Duodenal mucosa (tissue), 2 donors: ENCODE data around the gene METTL16.

Experiments used
- H3K27ac ChIP-seq: one replicate; pipeline ENCODE4 v1.7.0; 2013; ENCODE audit warnings: low read depth, low read length
- H3K27me3 ChIP-seq, 2 donors: one replicate each; pipeline ENCODE4 v1.7.0; 2013; ENCODE audit warnings: low read length in 2 of 2, control low read depth in 1 of 2; ENCODE audit not compliant: insufficient read depth in 2 of 2, control insufficient read depth in 1 of 2
- H3K36me3 ChIP-seq, 2 donors: one replicate each; pipeline ENCODE4 v1.7.0; 2013; ENCODE audit warnings: low read length in 2 of 2, control low read depth in 1 of 2; ENCODE audit not compliant: insufficient read depth in 2 of 2, control insufficient read depth in 1 of 2
- H3K4me1 ChIP-seq, 2 donors: one replicate each; pipeline ENCODE4 v1.7.0; 2013; ENCODE audit warnings: low read length in 2 of 2, control low read depth in 1 of 2; ENCODE audit not compliant: insufficient read depth in 2 of 2, control insufficient read depth in 1 of 2
- H3K4me3 ChIP-seq, 2 donors: one replicate each; pipeline ENCODE4 v1.7.0; 2013; ENCODE audit warnings: low read length in 2 of 2, low read depth in 1 of 2
- H3K9ac ChIP-seq, 2 donors: one replicate each; pipeline ENCODE4 v1.7.0; 2013; ENCODE audit warnings: low read length in 2 of 2, low read depth in 1 of 2
- H3K9me3 ChIP-seq, 2 donors: one replicate each; pipeline ENCODE4 v1.7.0; 2013; ENCODE audit warnings: low read length in 2 of 2, control low read depth in 1 of 2; ENCODE audit not compliant: control insufficient read depth in 1 of 2

METTL16 gene

GRCh38 chr17:2377659-2378058 is 134.0 kb downstream of the METTL16 start:
- Histone ChIP-seq H3K4me3 (no peak overlapping the region), H3K27ac (no peak overlapping the region), H3K9me3 (no peaks in the 10 kb centered on the region), H3K9ac (no peak overlapping the region), H3K4me1 (no peaks in the 10 kb centered on the region), H3K27me3 (no peaks in the 10 kb centered on the region), H3K36me3 (peaks cover 21 to 63% of the 10 kb centered on the region in 2 donors)

GRCh38 chr17:2376107-2376506 is 135.6 kb downstream of the METTL16 start:
- Histone ChIP-seq H3K27me3 (no peaks in the 10 kb centered on the region), H3K9me3 (no peaks in the 10 kb centered on the region), H3K4me3 (no peak overlapping the region), H3K27ac (no peak overlapping the region), H3K9ac (no peak overlapping the region), H3K36me3 (peaks cover 24 to 68% of the 10 kb centered on the region in 2 donors), H3K4me1 (no peaks in the 10 kb centered on the region)

GRCh38 chr17:2375406-2375805 is 136.3 kb downstream of the METTL16 start:
- H3K4me3 ChIP-seq, result no peak overlapping the region
- H3K36me3 ChIP-seq, result peaks cover 25 to 64% of the 10 kb centered on the region in 2 donors

GRCh38 chr17:2374549-2375285 is 137.0 kb downstream of the METTL16 start:
- H3K36me3 ChIP-seq, result peaks cover 25 to 58% of the 10 kb centered on the region in 2 donors
- no peak overlapping the region for H3K9ac ChIP-seq
- H3K9me3 ChIP-seq, result no peaks in the 10 kb centered on the region
- no peaks in the 10 kb centered on the region for H3K27me3 ChIP-seq
- H3K4me1 ChIP-seq, result no peaks in the 10 kb centered on the region
- H3K4me3 ChIP-seq, result no peak overlapping the region
- no peak overlapping the region for H3K27ac ChIP-seq

More at GRCh38 chr17:2375406-2375805, 136.3 kb downstream of the METTL16 start:
- Histone ChIP-seq H3K9ac (no peak overlapping the region), H3K27ac (no peak overlapping the region), H3K4me1 (no peaks in the 10 kb centered on the region), H3K9me3 (no peaks in the 10 kb centered on the region), H3K27me3 (no peaks in the 10 kb centered on the region)

GRCh38 chr17:2373179-2373578 is 138.5 kb downstream of the METTL16 start:
- Histone ChIP-seq H3K27ac (no peak overlapping the region), H3K4me3 (no peak overlapping the region), H3K9ac (no peak overlapping the region), H3K4me1 (no peaks in the 10 kb centered on the region), H3K9me3 (no peaks in the 10 kb centered on the region), H3K36me3 (peaks cover 20 to 46% of the 10 kb centered on the region in 2 donors), H3K27me3 (no peaks in the 10 kb centered on the region)

GRCh38 chr17:2372681-2373080 is 139.0 kb downstream of the METTL16 start:
- H3K36me3 ChIP-seq, result peaks cover 18 to 44% of the 10 kb centered on the region in 2 donors

GRCh38 chr17:2372180-2372579 is 139.5 kb downstream of the METTL16 start:
- Histone ChIP-seq H3K27ac (no peak overlapping the region), H3K36me3 (peaks cover 16 to 41% of the 10 kb centered on the region in 2 donors)

More at GRCh38 chr17:2372681-2373080, 139.0 kb downstream of the METTL16 start:
- Histone ChIP-seq H3K27ac (no peak overlapping the region), H3K9me3 (no peaks in the 10 kb centered on the region), H3K27me3 (no peaks in the 10 kb centered on the region), H3K9ac (no peak overlapping the region), H3K4me1 (no peaks in the 10 kb centered on the region), H3K4me3 (no peak overlapping the region)

GRCh38 chr17:2371183-2372130 is 140.2 kb downstream of the METTL16 start:
- Histone ChIP-seq H3K27ac (no peak overlapping the region), H3K9ac (no peak overlapping the region), H3K4me1 (no peaks in the 10 kb centered on the region), H3K9me3 (no peaks in the 10 kb centered on the region), H3K27me3 (no peaks in the 10 kb centered on the region), H3K36me3 (peaks cover 10 to 41% of the 10 kb centered on the region in 2 donors), H3K4me3 (no peak overlapping the region)

More at GRCh38 chr17:2372180-2372579, 139.5 kb downstream of the METTL16 start:
- H3K4me3 ChIP-seq, result no peak overlapping the region
- H3K27me3 ChIP-seq, result no peaks in the 10 kb centered on the region
- no peak overlapping the region for H3K9ac ChIP-seq
- no peaks in the 10 kb centered on the region for H3K9me3 ChIP-seq
- H3K4me1 ChIP-seq, result no peaks in the 10 kb centered on the region

GRCh38 chr17:2370211-2370589 is 141.5 kb downstream of the METTL16 start:
- Histone ChIP-seq H3K9me3 (no peaks in the 10 kb centered on the region), H3K36me3 (peaks cover 13 to 34% of the 10 kb centered on the region in 2 donors), H3K9ac (no peak overlapping the region), H3K4me1 (no peaks in the 10 kb centered on the region), H3K27ac (no peak overlapping the region), H3K4me3 (no peak overlapping the region), H3K27me3 (no peaks in the 10 kb centered on the region)
